Ascending aorta (tissue), 2 donors: Measurements from ENCODE around the gene FILIP1L. TPM values are rescaled to one million over a fixed set of nuclear protein-coding genes. Genes with fewer than 3 reads are reported as not detected.
A peak's percentile ranks its signal among the peaks of the same experiment; 100 is the strongest.

Experiments
- DNase-seq, 2 donors: peaks; one replicate each; pipeline ENCODE4 v3.0.0-alpha.2; 2019; ENCODE audit warnings: low spot score in 2 of 2
- H3K27ac ChIP-seq, 2 donors: fragments of 200-600 bp; sonication (generic); one replicate each; pipeline ENCODE4 v1.5.1; 2016 to 2017; ENCODE audit warnings: mild to moderate bottlenecking in 1 of 2
- H3K27me3 ChIP-seq: fragments of 200-600 bp; sonication (generic); one replicate; pipeline ENCODE4 v1.5.1; 2017
- H3K36me3 ChIP-seq, 2 donors: fragments of 200-600 bp; sonication (generic); one replicate each; pipeline ENCODE4 v1.5.1; 2016
- H3K4me1 ChIP-seq, 2 donors: fragments of 200-600 bp; sonication (generic); one replicate each; pipeline ENCODE4 v1.5.1; 2016 to 2017; ENCODE audit warnings: mild to moderate bottlenecking in 1 of 2
- H3K4me3 ChIP-seq, 2 donors: fragments of 200-600 bp; sonication (generic); one replicate each; pipeline ENCODE4 v1.5.1; 2016 to 2017; ENCODE audit warnings: mild to moderate bottlenecking in 1 of 2
- H3K9me3 ChIP-seq, 2 donors: fragments of 200-600 bp; sonication (generic); one replicate each; pipeline ENCODE4 v1.5.1; 2016
- intact Hi-C: fragments of 100-400 bp; cut with DNase I; formaldehyde crosslinking; loops from one replicate; pipeline ENCODE4 v1.15.1; 2023
- total RNA-seq: library from RNA; depleted of rRNA; stranded (reverse); fragments of >200 nt; gene quantifications from one replicate; pipeline ENCODE4 v1.1.0, GENCODE V29; 2016
- TF ChIP-seq, protein P1 (sequence below), 3 experiments: fragments of 200-600 bp in 2 of 3; fragments of 450-650 bp in 1 of 3; sonication (generic) in 2 of 3; IDR thresholded peaks; one replicate each; pipeline ENCODE4 v1.5.1; 2016 to 2019; ENCODE audit warnings: antibody characterized with exemption in 3 of 3, mild to moderate bottlenecking in 1 of 3, moderate library complexity in 1 of 3

The FILIP1L gene
- total RNA-seq, 1 donor from 2014 or later, result 106 TPM

DNA sequence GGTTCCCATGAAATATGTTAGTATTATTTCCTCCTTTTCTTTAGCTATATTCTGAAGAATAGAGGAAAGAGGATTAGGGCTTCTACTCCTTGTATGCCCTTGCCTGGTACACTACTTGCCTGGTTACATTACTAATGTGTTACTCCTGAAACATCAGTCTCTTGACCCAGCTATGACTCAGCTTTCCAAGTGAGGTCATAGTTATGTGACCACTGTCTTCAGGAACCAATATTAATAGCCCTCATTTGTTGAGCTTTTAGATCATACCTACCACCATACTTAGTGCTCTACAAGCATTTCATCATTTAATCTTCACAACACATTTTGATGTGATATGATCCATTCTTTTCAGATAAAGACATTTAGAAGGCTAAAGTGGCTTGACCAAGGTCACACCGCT is 236.3 kb downstream of the FILIP1L start:
- H3K36me3 ChIP-seq, result peaks cover 1 to 12% of the 10 kb centered on the region in 2 donors
- H3K27ac ChIP-seq, result peak overlapping the region; percentile 97 to 98
- TF ChIP-seq, protein P1, sequence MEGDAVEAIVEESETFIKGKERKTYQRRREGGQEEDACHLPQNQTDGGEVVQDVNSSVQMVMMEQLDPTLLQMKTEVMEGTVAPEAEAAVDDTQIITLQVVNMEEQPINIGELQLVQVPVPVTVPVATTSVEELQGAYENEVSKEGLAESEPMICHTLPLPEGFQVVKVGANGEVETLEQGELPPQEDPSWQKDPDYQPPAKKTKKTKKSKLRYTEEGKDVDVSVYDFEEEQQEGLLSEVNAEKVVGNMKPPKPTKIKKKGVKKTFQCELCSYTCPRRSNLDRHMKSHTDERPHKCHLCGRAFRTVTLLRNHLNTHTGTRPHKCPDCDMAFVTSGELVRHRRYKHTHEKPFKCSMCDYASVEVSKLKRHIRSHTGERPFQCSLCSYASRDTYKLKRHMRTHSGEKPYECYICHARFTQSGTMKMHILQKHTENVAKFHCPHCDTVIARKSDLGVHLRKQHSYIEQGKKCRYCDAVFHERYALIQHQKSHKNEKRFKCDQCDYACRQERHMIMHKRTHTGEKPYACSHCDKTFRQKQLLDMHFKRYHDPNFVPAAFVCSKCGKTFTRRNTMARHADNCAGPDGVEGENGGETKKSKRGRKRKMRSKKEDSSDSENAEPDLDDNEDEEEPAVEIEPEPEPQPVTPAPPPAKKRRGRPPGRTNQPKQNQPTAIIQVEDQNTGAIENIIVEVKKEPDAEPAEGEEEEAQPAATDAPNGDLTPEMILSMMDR (IDR thresholded peaks at IDR 0.05), result no peak
- peak overlapping the region in 1 of 2 donors; percentile 90 for H3K4me3 ChIP-seq
- peak in 1 of 2 donors; percentile 76 for DNase-seq
- peaks cover 0 to 22% of the 10 kb centered on the region in 2 donors for H3K4me1 ChIP-seq
- H3K27me3 ChIP-seq, result no peaks in the 10 kb centered on the region
- intact Hi-C loops, result loop anchor here (5.0 to 10.0 kb wide), 3 partner anchors 49 to 377 kb away; no protein-coding TSS in a partner anchor
- no peaks in the 10 kb centered on the region for H3K9me3 ChIP-seq

DNA sequence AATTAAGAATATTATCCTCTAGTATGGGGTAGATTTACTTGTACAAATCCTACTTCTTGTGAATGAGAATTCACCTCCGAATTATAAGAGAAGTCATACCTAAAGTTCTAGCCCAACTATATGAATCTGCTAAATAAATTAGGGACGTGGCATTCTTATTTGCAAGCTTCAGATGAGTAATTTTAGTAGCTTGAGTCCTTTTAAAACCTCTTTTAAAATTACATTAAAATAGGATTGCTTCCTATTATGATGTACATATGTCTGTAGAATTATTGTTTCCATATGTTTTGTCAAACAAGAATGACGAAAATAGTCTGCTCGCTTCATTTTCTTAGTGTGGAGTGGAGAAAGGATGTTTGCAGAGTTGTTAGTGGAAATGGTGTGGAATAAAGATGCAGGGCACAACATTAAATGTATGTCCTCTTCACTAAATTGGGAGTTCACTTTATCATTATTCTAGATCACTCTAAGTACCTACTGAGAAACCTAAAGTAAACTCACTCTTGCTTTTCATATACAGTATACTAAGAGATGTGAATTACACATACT is 237.2 kb downstream of the FILIP1L start:
- no peaks in the 10 kb centered on the region for H3K27me3 ChIP-seq
- H3K4me3 ChIP-seq, result peak overlapping the region; percentile 85 to 90
- intact Hi-C loops, result loop anchor here (5.0 to 10.0 kb wide), 3 partner anchors 50 to 378 kb away; no protein-coding TSS in a partner anchor

DNA sequence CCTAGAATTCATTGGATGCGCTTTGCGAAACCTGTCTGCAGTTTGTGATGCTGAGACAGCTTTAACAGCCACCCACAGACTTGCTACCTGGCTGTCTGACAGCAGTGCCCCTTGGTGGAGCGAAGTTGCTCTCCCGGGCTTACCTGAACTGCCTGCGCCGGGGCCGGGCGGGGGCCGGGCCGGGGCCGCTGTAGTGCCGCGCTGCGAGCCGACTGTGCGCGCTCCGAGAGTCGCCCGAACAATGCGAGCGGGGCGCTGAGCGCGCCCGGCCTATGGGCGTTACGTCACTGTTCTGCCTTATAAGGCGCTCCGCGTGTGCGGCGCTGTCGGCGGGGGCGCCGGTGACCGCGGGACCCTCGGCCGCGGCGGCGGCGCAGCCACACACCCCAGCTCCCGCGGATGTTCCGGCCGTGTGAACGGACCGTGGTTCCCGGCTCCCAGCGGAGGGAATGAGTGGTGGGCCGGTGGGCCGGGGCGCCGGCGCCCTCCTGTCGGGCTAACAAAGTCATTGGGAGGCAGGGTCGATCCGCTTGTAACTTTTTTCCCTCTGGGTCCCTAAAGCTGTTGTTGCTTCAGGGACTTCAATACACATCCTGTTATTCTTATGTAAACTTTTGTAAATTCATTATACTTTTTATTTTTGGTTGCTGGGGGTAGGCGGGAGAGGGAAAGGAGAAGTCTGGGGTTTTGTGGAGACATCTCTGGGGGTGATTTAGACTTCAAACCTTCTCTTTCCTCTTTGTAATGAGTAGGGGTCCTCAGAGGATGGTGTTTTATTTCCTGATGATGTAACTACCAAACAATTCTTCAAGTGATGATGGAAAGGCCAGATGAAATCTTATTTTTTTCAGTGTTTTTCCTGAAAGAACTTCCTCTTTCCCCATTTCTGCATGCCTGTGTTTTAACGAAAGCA is 238.1 kb downstream of the FILIP1L start:
- Histone ChIP-seq H3K9me3 (no peaks in the 10 kb centered on the region), H3K27me3 (no peaks in the 10 kb centered on the region), H3K27ac (peak overlapping the region; percentile 97 to 98), H3K4me3 (peak overlapping the region; percentile 85 to 90), H3K4me1 (peaks cover 0 to 17% of the 10 kb centered on the region in 2 donors), H3K36me3 (peaks cover 16 to 24% of the 10 kb centered on the region in 2 donors)
- TF ChIP-seq, protein P1 (IDR thresholded peaks at IDR 0.05), result no peak
- peak; percentile 39 to 91 for DNase-seq
- intact Hi-C loops, result loop anchor here (5.0 to 10.0 kb wide), 3 partner anchors 51 to 379 kb away; no protein-coding TSS in a partner anchor

More for the DNA sequence above, 237.2 kb downstream of the FILIP1L start:
- H3K4me1 ChIP-seq, result peaks cover 0 to 22% of the 10 kb centered on the region in 2 donors
- no peaks in the 10 kb centered on the region for H3K9me3 ChIP-seq
- TF ChIP-seq, protein P1 (IDR thresholded peaks at IDR 0.05), result no peak
- peaks cover 10 to 19% of the 10 kb centered on the region in 2 donors for H3K36me3 ChIP-seq
- peak overlapping the region; percentile 97 to 98 for H3K27ac ChIP-seq
- DNase-seq, result no peak

DNA sequence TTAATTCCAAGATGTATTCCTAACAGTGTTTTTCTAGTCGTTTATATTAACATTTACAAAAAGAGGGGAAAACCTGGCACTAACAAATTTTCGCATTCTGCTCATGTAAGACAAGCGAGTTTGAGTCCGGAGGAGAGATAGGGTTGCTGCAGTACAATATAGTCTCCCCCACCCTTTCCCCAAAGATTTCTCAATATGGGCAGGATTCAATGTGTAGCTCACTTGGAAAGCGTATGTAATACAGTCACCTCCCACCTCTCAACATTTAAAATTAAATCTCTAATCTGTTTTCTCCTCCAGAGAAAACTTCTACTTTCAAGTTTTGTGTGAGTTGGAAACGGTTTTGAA is 238.7 kb downstream of the FILIP1L start:
- TF ChIP-seq, protein P1 (IDR thresholded peaks at IDR 0.05), result no peak
- Histone ChIP-seq H3K27me3 (no peaks in the 10 kb centered on the region), H3K4me1 (peaks cover 0 to 11% of the 10 kb centered on the region in 2 donors), H3K36me3 (peaks cover 22 to 29% of the 10 kb centered on the region in 2 donors), H3K9me3 (no peaks in the 10 kb centered on the region), H3K27ac (peak overlapping the region; percentile 97 to 98), H3K4me3 (peak overlapping the region; percentile 85 to 90)
- DNase-seq, result no peak
- intact Hi-C loops, result loop anchor here (5.0 to 10.0 kb wide), 3 partner anchors 52 to 379 kb away; no protein-coding TSS in a partner anchor

DNA sequence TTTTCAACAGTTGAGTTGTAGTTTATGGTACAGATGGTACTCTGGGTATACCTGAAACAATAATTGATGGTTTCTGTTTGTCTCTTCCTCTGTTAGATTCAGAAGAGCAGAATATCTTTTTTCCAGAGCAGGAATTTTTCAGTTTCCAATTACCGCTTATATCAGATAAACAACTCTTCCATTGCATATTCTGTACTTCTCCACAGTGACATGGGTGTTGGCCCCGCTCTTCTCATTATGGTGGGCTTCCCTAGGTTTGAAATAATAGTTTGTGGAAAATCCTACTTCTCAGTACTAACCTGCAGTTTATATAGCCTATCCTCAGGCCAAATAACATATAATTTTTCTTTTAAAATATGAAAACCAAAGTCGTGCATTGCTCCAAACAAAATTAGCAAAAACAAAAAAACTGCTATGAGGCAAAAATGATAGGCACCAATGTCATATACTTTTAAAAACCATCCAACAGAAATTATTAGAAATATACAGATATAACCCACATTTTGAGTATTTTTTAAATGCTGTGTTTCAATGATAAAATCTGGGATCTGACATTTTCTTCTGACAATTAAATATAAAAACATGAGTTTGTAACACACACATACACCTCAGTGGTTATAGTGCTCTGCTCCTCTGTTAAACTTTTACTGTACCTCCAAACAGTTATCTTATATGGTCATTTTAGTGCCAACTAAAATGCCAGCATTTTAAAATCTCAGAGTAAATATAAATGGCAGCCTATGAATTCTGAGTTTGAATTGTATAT is 239.9 kb downstream of the FILIP1L start:
- H3K27ac ChIP-seq, result peak overlapping the region; percentile 97 to 98
- intact Hi-C loops, result loop anchor here (5.0 to 10.0 kb wide), 3 partner anchors 53 to 380 kb away; no protein-coding TSS in a partner anchor
- H3K9me3 ChIP-seq, result no peaks in the 10 kb centered on the region
- TF ChIP-seq, protein P1 (IDR thresholded peaks at IDR 0.05), result no peak
- peak overlapping the region; percentile 85 to 90 for H3K4me3 ChIP-seq
- H3K36me3 ChIP-seq, result peaks cover 26 to 40% of the 10 kb centered on the region in 2 donors
- peaks cover 0 to 16% of the 10 kb centered on the region in 2 donors for H3K4me1 ChIP-seq
- no peak for DNase-seq
- H3K27me3 ChIP-seq, result no peaks in the 10 kb centered on the region
